HG03342 (cell line): ENCODE data around the gene BMPR1A.
"Not testable (repeated sequence)": the region's sequence is repeated elsewhere in the genome, so short reads cannot be mapped to it uniquely, and the experiment has no call there.

Source experiments
- ATAC-seq: cut with Tn5 transposase; IDR thresholded peaks from one replicate; pipeline ENCODE4 v1.9.1; 2021; ENCODE audit warnings: mild to moderate bottlenecking, moderate library complexity; ENCODE audit not compliant: unreplicated experiment

Gene BMPR1A

DNA sequence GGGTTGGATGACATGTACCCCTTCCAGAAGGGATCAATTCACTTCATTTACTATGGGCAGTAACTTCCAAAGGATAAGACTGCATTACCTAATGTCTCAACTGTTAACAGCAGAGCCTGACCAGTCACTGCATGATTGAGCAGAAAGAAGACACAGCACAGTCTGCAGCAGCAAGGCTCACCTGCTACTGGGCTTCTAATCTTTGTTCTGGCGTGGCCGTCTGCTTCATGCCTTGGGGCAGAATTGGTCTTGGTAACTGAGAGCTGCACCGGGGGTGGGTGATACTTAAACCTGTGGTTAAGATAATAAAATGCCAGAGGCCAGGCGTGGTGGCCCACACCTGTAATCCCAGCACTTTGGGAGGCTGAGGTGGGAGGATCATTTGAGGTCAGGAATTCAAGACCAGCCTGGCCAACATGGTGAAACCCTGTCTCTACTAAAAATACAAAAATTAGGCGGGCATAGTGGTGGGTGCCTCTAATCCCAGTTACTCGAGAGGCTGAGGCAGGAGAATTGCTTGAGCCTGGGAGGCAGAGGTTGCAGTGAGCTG is 177.8 kb downstream of the BMPR1A start:
- ATAC-seq: not testable (repeated sequence)

DNA sequence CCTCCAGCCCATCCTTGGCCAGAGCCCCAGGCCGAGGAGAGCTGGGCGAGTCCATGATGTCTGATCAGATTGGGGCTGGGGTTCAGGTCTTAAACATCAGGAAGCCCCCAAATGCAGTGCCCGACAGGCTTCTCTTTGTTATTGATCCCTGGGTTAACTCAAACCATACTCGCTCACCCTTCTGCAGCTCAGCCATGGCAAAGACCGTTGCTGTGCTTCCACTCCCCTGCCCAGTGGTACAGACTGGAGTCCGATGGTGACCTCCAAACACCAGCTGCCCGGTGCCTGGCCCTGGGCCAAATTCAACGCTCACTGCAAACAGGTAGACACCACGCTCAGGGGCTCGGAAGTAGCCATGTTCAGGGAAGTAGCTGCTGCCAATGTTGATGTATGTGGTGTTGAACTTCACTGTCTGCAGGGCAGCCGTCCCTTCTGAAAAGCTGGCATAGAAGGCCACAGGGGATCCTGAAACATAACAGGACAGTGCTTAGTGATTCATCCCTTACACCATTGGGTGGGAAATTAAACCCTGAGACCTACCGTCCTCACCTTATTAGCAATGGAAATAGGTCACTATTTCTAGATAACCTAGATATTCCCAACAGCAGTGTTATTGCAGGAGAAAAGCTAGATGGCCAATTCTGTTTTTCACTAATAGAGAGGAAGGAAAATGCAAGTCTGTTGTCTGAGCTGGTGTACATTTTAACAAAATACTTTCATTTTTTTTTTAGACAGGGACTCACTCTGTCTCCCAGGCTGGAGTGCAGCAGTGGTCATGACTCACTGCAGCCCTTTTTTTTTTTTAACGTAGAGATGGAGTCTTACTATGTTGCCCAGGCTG is 180.5 kb downstream of the BMPR1A start:
- no peak for ATAC-seq

DNA sequence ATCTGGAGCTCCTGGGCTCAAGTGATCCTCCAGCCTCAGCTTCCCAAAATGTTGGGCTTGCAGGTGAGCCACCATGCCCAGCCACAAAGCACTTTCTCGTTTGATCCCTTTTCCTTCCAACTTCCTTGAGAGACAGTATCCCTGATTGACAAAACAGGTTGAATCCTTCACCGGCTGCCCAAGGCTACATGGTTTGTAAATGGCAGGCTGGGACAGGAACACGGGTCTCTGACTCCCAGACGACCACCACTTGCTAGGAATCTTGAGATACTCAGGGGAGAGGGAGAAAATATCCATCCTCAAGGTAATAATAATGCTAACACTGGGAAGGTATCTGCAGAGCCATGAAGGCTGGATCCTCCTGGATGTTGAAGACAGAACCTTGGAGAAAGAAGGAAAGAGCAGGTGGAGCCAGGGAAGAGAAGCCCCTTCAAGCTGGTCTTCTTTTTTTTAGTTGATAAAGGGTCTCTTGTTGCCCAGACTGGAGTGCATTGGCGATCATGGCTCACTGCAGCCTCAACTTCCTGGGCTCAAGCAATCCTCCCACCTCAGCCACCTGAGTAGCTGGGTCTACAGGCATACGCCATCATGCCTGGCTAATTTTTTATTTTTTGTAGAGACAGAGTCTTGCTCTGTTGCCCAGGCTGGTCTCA is 181.2 kb downstream of the BMPR1A start:
- ATAC-seq: no peak

DNA sequence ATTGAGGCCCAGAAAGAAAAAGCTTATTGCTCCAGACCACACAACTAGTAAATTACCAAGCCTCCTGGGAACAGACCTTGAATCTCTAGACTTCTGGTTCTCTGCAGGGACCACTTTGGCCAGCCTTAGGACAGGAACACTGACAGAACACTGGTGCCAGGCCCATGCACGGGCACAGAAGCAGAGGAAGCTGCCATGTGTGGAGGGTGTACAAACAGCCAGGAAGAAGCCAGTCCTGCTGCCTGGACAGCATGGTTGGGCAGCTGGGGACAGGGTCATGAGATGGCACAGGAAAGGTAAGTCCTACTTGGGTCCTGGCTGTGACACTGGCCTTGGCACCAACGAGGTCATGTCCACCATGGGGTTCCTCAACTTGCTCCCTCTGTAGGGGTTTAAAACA is 181.8 kb downstream of the BMPR1A start:
- no peak for ATAC-seq

DNA sequence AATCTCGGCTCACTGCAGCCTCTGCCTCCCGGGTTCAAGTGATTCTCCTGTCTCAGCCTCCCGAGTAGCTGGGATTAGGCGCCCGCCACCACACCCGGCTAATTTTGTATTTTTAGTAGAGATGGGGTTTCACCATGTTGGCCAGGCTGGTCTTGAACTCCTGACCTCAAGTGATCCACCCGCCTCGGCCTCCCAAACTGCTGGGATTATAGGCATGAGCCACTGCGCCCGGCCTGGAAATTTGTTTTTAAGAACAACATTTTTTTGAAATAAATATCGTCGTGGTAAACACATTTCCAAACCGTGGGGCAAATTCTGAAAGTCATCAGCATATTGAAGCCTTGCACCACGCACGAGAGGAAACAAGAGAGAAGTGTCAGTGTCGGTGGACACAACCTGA is 183.7 kb downstream of the BMPR1A start:
- not testable (repeated sequence) for ATAC-seq

DNA sequence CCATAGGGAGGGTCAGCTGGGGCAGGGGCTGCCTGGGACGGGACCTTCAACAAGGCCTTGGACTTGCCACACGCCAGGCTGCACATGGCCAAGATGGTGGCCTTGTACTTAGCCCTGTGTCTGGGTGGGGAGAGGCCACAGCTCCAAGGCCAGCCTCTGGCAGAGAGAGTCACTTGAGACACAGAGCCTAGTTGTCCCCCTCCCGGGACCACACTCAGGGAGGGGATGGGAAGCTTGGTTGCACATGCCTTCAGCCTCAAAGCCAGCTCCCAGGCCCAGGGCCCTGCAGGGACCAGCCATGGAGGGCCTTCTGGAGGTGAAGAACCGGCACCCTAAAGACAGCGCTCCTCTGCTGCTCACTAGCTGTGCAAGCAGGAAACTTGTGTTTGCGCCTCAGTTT is 184.3 kb downstream of the BMPR1A start:
- no peak for ATAC-seq

DNA sequence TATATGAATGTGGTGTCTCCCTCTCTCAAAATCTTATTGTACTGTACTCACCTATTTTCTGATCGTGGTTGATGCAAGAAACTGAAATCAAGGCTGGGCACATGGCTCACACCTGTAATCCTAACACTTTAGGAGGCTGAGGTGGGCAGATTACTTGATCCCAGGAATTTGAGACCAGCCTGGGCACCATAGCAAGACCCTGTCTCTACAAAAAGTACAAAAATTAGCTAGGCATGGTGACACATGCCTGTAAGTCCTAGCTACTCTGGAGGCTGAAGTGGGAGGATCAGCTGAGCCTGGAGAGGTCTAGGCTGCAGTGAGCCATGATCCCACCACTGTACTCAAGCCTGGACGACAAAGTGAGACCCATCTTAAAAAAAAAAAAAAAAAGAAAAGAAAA is 185.0 kb downstream of the BMPR1A start:
- no peak for ATAC-seq

DNA sequence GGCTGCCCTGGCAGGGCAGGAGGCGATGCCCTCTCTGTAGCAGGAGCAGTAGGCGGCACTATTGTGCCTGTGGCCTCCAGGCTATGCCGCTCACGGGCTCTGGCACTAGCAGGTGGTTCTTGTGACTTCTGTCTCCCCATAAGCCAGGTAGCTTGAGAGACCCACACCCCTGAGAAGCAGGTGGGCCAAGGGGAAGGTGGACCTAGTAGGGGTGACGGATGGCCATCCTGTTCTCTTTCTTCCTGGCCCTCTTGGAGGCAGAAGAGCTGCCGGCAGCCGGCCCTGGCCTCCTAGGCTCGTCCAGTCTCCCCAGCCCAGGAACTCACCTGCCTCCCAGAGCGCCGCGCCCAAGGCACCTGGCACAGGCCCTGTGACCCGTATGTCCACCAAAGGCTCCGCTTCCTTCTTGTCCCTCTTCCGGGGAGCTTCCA is 185.6 kb downstream of the BMPR1A start:
- no peak for ATAC-seq

DNA sequence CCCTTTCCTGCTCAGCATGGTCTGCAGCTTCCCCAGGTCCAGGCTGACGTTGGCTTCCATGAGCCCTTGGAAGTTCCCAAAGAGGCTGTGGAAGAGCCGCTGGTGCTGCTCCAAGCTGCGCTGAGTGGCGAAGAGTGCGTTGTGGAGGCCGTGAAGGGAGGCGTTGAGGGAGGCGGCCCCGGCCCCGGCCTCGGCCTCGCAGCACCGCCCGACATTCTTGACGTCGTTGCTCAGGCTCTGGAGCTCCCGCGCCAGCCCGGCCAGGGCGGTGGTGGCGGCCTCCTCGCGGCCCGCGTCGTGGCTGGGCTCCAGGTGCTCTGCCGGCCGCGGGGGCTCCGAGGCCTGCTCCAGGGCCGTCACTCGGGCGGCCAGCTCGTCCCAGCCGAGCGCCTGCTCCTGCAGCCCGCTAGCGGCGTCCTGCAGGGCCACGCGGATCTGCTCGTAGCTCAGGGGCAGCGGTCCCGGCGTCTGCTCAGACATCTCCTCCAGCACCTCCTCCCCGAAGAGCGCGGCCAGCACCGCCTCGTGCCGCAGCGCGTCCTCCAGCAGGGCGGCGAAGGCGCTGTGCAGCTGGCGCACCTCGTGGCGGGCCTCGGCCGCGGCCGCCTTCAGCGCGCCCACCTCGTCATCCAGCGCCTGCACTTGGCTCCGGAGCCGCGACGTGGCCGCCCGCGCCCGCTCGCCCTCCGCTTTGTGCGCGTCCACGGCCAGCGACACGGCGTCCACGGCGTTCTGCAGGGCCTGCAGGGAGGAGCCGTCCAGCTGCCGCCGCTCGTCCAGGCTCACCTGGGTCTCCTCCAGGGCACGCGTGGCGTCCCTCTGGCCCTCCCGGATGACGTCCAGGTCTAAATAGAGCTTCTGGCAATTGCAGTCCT is 186.3 kb downstream of the BMPR1A start:
- ATAC-seq: no peak

DNA sequence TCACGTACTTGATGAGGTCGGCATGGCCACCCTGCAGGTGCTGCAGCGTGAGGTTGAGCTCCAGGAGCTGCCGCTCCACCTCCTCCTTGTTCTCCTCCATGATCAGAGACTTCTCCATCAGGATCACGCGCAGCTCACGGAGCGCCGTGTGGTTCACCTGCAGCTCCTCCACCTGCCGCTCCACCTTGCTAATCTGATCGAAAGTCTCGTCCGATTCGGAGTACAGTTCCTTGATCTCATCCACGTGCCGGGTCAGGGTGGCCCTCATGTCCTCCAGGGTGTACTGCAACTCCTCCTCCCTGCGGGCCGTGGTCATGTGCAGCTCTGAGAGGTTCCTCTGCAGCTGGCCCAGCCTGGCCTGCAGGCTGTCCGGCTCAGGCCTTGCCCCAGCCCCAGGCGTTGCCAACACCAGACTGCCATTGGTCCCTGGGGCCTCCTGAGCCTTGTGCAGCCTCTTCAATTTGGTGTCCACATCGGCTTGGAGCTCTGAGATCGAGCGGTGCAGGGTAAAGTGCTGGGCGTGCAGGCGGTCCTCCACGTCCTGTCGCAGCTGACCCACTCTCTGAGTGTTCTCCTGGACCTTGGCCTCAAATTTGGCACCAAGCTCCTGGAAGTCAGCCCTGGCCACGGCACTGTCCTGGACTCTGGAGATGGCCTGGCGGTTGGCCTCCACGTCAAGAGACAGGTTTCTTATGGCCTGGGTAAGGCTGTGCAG is 187.1 kb downstream of the BMPR1A start:
- ATAC-seq: no peak

DNA sequence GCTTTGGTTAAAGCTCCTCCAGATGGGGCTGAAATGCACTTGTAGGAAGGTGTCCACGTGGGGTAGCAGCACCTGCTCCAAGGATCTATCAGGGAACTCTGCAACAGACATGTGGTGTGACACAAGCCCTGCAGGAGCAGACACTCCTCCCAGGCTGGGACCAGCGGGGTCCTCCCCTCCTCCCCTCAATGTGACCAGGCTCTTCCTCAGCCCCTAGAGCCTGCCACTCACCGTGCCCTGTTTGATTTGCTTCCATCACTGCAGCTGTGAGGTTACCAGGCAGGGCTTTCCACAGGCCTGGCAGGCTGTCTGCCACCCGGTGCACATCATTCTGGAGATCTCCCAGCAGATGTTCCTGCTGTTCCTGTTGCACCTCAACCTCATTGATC is 187.6 kb downstream of the BMPR1A start:
- ATAC-seq: no peak

DNA sequence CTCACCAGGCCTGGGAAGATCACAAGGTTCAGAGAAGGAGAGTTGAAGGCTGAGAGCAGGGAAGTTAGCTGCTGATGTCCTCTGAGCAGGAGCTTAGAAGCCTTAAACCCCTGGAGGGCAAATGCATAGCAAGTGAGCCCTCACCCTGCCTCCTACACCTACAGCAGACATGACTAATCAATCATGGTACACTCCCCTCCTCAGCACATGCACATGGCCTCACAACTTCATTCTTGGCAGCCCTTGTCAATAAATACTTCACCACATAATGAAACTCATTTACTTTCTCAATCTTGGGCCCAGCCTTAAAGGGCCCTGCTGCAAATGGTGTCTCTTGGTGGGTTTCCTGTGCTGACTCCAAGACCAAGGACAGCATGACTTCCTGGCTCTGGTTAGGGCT is 188.1 kb downstream of the BMPR1A start:
- no peak for ATAC-seq

DNA sequence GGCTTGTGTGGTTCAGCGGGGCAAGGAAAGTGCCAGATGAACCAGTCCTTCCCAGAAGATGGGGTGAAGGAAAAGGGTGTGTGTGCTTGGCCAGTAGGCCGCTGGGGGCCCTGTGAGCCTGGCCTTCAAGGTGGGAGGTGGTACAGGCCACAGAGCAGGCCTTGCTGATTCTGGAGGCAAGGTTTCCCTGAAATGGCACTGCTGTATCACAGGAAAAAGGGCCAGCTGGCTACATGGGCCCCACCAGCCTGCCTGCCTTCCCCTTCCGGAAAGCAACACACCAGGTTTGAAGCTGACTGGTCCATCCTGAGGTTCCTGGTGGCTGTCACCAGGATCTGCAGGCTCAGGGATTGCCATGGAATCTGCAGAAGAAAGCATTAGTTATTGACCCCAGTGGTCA is 188.5 kb downstream of the BMPR1A start:
- ATAC-seq: no peak

DNA sequence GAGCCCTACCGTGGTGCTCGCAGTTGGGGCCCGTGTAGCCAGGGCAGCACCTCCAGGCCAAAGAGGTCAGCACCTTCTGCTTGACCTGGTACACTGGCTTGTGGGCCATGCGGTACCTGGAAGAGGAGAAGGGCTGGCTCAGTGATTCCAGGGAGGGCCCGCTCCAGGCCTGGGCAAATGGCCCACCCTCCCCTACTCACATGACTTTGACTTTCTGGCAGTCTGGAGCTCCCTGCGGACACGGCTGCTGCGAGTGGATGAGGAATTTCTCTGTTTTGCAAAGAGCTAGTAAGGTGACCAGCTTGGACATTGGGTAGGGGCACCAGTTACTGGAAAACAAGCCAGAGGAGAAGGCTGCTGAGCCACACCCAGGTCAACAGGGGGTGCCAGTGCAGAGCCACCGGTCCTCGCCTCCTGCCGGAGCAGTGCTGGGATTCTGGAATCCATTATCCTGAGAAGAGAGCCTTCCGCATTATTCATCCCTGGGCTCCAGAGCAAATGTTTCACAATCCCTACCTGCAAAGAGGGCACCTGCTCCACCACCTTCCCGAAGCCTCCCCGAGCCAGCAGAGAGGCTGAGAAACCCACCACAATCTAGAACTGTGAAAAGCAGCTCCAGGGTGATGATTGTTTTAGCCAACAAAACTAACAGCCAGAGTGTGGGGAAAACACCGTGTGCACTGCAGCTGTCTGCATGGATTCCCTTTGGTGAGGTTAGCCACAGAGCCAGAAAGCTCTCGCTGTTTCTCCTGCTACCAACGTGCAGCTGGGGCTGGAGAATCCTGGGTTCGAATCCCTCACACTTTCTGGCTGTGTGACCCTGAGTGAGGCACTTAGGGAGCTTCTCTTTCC is 189.2 kb downstream of the BMPR1A start:
- ATAC-seq: no peak

DNA sequence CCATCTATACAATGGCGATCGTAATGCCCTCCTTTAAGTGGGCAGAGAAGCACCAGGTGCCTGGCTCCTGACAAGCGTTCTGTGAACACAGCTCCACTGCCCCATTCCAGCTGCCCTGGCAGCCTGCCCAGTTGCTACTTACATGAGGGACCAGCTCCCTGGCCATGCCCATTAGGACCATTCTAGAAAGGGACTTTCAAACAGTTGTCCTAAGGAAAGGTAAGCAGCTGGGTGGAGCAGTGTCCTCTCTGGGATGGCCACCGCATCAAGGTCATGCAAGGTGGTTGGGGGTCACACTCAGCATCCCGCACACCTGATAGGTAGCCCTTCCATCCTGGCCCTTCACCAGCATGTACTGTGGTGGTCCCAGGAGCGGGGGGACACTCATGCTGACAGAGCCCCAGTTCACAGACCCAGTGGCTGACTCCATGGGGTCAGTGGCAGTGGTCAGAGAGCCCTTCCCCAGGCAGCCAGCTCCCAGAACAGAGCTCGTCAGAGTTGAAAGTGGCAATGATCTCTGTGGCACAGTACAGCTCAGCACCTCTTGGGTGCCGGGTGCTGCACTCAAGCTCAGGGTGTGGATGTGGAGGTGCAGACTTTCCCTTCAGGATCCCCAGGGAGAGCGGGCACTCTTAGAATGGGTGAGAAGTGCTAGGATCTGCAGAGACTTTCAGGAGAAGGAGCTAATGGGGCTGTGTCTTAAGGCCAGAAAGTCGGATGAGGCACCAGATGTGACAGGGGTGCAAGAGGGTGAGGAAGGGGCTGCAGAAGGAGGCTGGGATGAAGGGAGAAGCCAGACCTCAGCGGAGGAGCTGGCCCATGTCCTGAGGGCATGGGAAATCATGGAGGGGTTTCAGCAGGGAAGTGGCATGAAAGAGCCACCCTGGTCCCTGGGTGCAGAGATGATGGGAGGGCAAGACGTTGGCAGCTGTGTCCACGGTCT is 190.1 kb downstream of the BMPR1A start:
- no peak for ATAC-seq

DNA sequence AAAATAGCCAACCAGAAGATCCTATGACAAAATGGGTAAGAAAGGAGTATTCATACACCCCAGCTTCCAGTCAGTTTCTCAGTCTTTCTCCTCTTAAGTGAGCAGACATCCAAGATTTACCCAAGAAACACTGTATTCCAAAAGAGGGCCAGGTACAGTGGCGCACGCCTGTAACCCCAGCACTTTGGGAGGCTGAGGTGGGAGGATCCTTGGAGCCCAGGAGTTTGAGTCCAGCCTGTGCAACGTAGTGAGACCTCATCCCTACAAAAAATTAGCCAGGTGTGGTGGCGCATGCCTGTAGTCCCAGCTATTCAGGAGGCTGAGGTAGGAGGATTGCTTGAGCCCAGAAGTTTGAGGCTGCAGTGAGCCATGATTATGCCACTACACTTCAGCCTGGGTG is 191.4 kb downstream of the BMPR1A start:
- not testable (repeated sequence) for ATAC-seq

DNA sequence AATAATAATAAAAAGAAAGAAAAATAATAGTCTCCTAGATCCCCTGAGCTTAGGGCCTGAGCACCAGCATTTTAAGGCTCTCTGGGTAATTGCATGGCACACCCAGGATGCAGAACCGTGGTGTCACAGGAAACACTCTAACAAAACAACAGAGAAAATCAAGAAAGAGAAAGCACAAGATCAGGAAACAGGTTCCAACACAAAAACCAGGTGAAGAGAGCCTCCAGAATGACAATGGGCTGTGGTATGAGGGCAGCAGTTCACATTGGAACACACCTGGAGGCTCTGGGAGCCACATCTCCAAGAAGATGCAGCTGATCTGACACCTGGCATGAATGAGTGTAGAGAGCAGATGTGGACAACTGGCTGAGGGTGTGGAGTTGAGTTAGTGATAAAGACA is 193.9 kb downstream of the BMPR1A start:
- no peak for ATAC-seq

DNA sequence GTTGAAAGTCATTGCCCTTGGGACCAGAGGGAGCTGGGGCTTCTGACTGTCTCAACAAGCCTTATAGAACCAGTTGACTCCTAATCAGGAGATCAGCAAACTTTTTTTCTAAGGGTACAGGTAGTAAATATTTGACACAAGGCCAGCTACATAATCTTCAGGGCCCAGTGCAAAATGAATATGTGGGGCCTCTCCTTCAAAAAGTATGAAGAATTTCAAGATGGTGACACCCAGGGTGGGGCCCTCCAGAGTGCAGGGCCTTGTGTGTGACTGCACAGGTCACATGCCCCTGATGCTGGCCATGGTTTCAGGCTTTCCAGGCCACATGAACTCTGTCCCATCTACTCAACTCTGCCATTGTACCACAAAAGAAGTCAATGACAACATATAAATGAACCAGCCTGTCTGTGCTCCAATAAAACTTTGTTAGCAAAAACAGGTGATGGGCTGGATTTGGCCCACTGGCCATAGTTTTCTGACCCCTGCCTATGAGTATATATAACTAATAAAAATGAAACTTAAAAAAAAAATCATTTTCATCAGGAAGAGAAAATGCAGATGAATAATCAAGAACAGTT is 194.9 kb downstream of the BMPR1A start:
- ATAC-seq: no peak
